Choroid plexus epithelial cell (primary cell): ENCODE data around the gene CALN1.

Source experiments
- DNase-seq: peaks from one replicate; pipeline ENCODE4 v3.0.0-alpha.2; 2010; ENCODE audit warnings: low read depth
- H3K4me3 ChIP-seq: 2 replicates; pipeline ENCODE4 v1.5.1; 2011; ENCODE audit warnings: low read depth, mild to moderate bottlenecking, control low read depth, low read length, moderate library complexity
- TF ChIP-seq, protein P1 (sequence below): conservative IDR thresholded peaks from 2 replicates; pipeline ENCODE4 v1.5.1; 2011; ENCODE audit warnings: low read depth, mild to moderate bottlenecking, control low read depth, inconsistent platforms, low read length, moderate library complexity

CALN1 gene

DNA sequence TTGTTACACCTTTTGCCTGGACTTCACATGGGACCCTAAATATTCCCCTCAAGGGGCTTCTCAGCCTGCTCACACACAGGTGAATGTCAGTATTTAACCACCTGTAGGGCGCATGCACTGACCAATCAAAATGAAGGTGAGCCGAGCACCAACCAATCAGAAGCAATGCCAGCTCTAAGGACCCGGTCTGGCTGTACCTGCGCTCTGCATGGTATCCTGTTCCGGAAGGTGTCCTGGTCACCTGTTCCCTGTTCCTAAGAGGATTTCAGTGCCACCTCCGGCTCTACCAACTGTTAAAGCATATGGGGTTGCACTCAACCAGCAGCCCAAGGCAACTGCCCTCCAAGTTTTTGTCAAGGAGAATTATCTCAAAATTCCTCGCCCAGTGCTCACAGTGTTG is 18.4 kb upstream of the CALN1 start:
- no peak overlapping the region for H3K4me3 ChIP-seq
- no peak for DNase-seq
- TF ChIP-seq, protein P1, sequence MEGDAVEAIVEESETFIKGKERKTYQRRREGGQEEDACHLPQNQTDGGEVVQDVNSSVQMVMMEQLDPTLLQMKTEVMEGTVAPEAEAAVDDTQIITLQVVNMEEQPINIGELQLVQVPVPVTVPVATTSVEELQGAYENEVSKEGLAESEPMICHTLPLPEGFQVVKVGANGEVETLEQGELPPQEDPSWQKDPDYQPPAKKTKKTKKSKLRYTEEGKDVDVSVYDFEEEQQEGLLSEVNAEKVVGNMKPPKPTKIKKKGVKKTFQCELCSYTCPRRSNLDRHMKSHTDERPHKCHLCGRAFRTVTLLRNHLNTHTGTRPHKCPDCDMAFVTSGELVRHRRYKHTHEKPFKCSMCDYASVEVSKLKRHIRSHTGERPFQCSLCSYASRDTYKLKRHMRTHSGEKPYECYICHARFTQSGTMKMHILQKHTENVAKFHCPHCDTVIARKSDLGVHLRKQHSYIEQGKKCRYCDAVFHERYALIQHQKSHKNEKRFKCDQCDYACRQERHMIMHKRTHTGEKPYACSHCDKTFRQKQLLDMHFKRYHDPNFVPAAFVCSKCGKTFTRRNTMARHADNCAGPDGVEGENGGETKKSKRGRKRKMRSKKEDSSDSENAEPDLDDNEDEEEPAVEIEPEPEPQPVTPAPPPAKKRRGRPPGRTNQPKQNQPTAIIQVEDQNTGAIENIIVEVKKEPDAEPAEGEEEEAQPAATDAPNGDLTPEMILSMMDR, result no peak

DNA sequence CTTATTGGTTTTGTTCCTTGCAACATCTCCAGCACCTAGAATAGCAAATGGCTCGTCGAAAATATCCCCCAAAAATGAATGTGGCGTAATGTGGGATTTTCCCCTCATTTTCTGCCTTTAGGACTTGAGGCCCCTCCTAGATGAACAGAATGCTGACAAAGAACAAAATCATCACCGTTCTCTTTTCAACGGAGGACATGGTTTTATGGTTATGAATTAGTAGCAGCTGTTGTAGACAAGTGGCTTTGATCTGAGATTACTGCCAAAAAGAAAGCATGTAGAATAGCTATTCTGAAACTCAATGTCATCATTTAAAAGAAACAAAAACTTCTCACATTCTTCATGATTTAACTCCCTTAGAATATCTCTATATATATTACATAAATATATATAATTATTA is 17.2 kb upstream of the CALN1 start:
- TF ChIP-seq, protein P1, result no peak
- DNase-seq, result no peak
- no peak overlapping the region for H3K4me3 ChIP-seq

- DNase-seq, result no peak
- TF ChIP-seq, protein P1, result no peak
- H3K4me3 ChIP-seq, result no peak overlapping the region
Measured at GRCh38 chr7:72416846-72417245, 4.7 kb upstream of the CALN1 start.

GRCh38 chr7:72415586-72415985 is 3.4 kb upstream of the CALN1 start:
- no peak overlapping the region for H3K4me3 ChIP-seq
- no peak for DNase-seq
- TF ChIP-seq, protein P1, result no peak

GRCh38 chr7:72413886-72414285 is 1.7 kb upstream of the CALN1 start:
- DNase-seq, result no peak
- no peak overlapping the region for H3K4me3 ChIP-seq
- TF ChIP-seq, protein P1, result no peak

DNA sequence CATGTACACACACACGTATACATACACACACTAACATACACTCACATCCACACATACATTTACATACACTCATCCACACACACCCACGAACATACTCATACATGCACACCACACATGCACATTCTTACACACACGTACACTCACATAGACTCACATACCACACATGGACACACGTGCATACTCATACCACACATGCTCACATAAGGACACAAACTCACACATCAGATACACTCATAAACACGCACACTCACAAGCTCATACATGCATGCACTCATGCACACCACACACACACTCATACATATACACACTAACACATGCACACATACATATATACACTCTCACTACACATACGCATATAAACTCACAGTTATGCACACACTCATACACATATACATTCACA is 1.2 kb upstream of the CALN1 start:
- DNase-seq, result no peak
- TF ChIP-seq, protein P1, result no peak
- H3K4me3 ChIP-seq, result no peak overlapping the region

GRCh38 chr7:72411419-72411818 is 719 bp downstream of the CALN1 start:
- no peak overlapping the region for H3K4me3 ChIP-seq
- TF ChIP-seq, protein P1, result no peak
- no peak for DNase-seq
